Measurements from ENCODE around the gene SCN4B.

Gene SCN4B

DNA sequence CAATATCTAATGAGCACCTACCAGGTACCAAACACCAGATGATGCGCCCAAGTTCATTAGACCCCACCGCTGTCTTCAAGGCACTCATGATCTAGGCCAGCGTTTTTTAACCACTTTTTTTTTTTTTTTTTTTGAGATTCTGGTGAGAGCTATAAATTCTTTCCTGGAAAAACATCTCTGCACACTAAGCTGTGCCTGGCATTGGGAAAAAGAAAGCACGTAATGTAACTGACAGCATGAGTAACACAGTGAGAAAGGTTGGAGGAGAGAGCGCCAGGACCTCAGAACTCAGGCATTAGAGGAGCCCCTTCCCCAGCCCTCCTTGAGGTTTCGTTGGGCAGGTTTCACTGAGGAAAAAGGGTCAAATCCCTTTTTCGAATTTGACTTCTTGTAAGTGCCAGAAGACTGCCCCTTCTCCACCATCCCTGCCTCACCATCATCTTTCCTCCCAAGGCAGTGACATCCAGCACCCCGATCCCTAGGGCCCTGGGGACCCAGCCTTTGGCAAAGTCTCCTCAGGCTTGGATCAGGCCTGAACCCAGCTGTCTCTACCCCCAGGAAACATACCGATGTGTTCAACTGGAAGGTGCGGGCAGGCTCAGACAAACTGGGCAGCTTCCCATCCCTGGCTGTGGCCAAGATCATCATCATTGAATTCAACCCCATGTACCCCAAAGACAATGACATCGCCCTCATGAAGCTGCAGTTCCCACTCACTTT is 39.8 kb downstream of the SCN4B start:
- Mint-ChIP-seq H3K9me3 (no peaks in the 10 kb centered on the region), H3K27me3 (no peaks in the 10 kb centered on the region), H3K4me1 (ENCODE audit: low read depth) (peaks cover 10% of the 10 kb centered on the region), H3K27ac (no peak overlapping the region), H3K4me3 (no peak overlapping the region), H3K36me3 (ENCODE audit: low read depth) (no peaks in the 10 kb centered on the region)
- no peak for DNase-seq

DNA sequence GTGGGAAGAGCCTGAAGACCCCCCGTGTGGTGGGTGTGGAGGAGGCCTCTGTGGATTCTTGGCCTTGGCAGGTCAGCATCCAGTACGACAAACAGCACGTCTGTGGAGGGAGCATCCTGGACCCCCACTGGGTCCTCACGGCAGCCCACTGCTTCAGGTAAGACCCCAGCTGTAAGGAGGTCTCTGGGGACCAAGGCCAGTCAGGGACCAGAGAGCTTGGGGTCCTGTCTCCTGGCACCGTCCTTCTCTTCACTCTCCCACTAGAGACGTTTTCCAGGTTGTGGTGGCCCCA is 40.9 kb downstream of the SCN4B start:
- Mint-ChIP-seq H3K4me1 (ENCODE audit: low read depth) (peaks cover 4% of the 10 kb centered on the region), H3K27ac (no peak overlapping the region), H3K9me3 (no peaks in the 10 kb centered on the region), H3K4me3 (no peak overlapping the region), H3K36me3 (ENCODE audit: low read depth) (no peaks in the 10 kb centered on the region), H3K27me3 (no peaks in the 10 kb centered on the region)
- DNase-seq, result no peak

DNA sequence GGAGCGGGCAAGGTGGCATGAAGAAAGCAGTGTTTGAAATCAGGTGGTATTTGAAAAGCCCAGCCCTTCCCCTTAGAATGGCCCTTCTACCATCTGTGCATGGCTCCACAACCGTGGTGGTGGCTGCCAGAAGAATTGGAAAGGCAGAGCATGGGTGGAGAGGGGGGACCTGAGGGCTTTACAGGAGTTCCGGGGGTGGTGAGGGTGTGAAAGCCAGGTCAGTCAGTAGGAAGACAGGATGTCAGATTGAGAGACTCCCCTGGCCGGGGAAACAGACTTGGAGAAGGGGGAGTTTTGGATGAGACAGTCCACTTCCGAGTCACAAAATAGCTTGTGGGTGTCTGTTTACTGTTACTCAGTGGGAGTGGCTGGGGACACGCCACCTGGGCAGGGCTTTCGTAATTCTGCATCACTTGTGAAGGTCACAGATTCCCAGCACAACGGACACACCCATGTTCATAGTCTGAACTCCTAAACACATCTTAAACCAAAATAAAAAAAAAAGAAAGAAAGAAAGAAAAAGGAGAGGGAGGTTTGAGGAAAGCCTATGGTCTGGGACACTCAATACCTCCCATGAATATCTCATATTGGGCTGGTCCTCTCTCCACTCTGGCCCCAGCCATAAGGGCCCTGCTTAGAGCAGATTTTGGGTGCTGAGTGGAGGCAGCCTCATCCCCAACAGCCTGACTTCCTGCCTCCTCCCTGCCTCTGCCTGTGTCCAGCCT is 41.4 kb downstream of the SCN4B start:
- DNase-seq, result no peak
- no peak overlapping the region for H3K27ac Mint-ChIP-seq
- H3K36me3 Mint-ChIP-seq (ENCODE audit: low read depth), result no peaks in the 10 kb centered on the region
- no peak overlapping the region for H3K4me3 Mint-ChIP-seq
- H3K9me3 Mint-ChIP-seq, result no peaks in the 10 kb centered on the region
- H3K4me1 Mint-ChIP-seq (ENCODE audit: low read depth), result peaks cover 4% of the 10 kb centered on the region
- H3K27me3 Mint-ChIP-seq, result no peaks in the 10 kb centered on the region

- Mint-ChIP-seq H3K4me3 (no peak overlapping the region), H3K9me3 (no peaks in the 10 kb centered on the region), H3K27me3 (no peaks in the 10 kb centered on the region), H3K4me1 (ENCODE audit: low read depth) (peaks cover under 1% of the 10 kb centered on the region), H3K36me3 (ENCODE audit: low read depth) (no peaks in the 10 kb centered on the region), H3K27ac (no peak overlapping the region)
- no peak for DNase-seq
These were observed 43.4 kb downstream of the SCN4B start for GRCh38 chr11:118109231-118109630.

DNA sequence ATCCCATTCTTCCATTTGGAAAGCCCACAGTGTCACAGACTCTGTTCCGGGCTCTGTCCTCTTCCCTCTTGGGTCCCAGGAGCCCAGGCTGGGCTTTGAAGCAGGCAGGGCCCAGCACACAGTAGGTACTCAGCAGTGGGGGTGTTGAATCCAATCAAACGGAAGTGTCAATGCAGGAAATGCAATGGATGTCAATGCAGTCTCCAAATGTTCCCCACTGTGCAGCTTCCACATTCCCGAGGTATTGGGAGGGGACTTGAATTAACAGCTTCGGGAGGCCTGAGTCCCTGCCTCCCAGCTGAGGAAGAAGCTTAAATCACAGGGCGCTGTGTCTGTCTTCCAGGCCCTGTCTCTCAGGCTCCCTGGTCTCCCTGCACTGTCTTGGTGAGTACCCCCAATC is 44.1 kb downstream of the SCN4B start:
- no peak for DNase-seq
- Mint-ChIP-seq H3K27ac (no peak overlapping the region), H3K27me3 (no peaks in the 10 kb centered on the region), H3K9me3 (no peaks in the 10 kb centered on the region), H3K36me3 (ENCODE audit: low read depth) (no peaks in the 10 kb centered on the region), H3K4me1 (ENCODE audit: low read depth) (no peaks in the 10 kb centered on the region), H3K4me3 (no peak overlapping the region)

- H3K4me3 Mint-ChIP-seq, result no peak overlapping the region
- no peaks in the 10 kb centered on the region for H3K27me3 Mint-ChIP-seq
- H3K9me3 Mint-ChIP-seq, result no peaks in the 10 kb centered on the region
- H3K36me3 Mint-ChIP-seq (ENCODE audit: low read depth), result no peaks in the 10 kb centered on the region
- no peak overlapping the region for H3K27ac Mint-ChIP-seq
- no peaks in the 10 kb centered on the region for H3K4me1 Mint-ChIP-seq (ENCODE audit: low read depth)
- DNase-seq, result no peak
These were observed 45.8 kb downstream of the SCN4B start for GRCh38 chr11:118106789-118107335.

DNA sequence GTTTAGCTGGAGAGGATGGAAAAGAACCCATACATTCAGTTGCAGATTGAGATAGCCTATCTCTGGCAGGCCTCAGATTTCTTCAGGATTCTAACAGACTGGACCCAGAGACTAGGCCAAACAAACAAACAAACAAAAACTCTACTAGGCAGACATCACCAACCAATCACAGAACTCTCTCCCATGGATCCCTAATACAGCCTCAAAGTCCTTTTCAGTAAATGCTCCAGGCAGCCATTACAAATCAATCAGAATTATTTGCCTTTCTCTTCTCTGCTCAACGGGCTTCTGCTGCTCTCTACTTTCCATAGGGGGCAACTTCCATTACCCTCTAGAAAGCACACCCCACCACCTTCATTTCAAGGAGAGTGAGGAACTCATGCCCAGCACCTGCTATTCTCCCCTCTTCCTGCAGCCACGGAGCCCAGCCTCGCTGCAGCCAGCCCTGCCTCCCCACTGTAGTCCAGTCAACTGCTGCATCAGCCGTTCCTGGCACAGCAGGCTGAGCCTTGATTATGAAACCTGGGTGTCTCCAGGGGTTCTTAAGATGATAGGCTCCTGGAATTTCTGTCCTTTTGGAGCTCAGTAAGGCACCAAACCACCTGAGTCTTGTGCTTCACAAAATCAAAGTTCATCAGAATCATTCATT is 46.8 kb downstream of the SCN4B start:
- H3K4me3 Mint-ChIP-seq, result no peak overlapping the region
- no peaks in the 10 kb centered on the region for H3K9me3 Mint-ChIP-seq

DNA sequence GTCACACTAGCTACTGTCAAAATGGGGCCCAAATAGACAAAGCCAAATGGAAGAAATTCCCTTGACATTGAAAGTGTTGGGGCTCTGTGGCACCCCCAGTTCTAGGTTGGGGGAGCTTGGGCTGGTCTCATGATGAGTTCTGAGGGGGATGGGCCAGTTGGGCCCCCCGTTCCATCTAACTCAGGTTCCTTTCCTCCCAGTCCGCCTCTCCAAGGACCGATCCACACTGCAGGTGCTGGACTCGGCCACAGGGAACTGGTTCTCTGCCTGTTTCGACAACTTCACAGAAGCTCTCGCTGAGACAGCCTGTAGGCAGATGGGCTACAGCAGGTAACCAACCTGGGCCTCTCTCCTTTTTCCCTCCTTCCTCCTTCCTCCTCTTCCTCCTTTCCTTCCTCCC is 48.1 kb downstream of the SCN4B start:
- DNase-seq, result no peak
- Mint-ChIP-seq H3K4me3 (no peak overlapping the region), H3K36me3 (ENCODE audit: low read depth) (no peaks in the 10 kb centered on the region), H3K27me3 (no peaks in the 10 kb centered on the region), H3K27ac (no peak overlapping the region), H3K4me1 (ENCODE audit: low read depth) (no peaks in the 10 kb centered on the region), H3K9me3 (no peaks in the 10 kb centered on the region)

More for the DNA sequence above, 46.8 kb downstream of the SCN4B start:
- Mint-ChIP-seq H3K4me1 (ENCODE audit: low read depth) (no peaks in the 10 kb centered on the region), H3K27me3 (no peaks in the 10 kb centered on the region), H3K27ac (no peak overlapping the region), H3K36me3 (ENCODE audit: low read depth) (no peaks in the 10 kb centered on the region)
- no peak for DNase-seq

- Mint-ChIP-seq H3K27me3 (no peaks in the 10 kb centered on the region), H3K27ac (no peak overlapping the region), H3K4me1 (ENCODE audit: low read depth) (no peaks in the 10 kb centered on the region), H3K9me3 (no peaks in the 10 kb centered on the region), H3K36me3 (ENCODE audit: low read depth) (no peaks in the 10 kb centered on the region), H3K4me3 (no peak overlapping the region)
- DNase-seq, result no peak
These were observed 49.8 kb downstream of the SCN4B start for GRCh38 chr11:118102721-118103261.

GRCh38 chr11:118100691-118101232 is 51.9 kb downstream of the SCN4B start:
- Mint-ChIP-seq H3K27me3 (no peaks in the 10 kb centered on the region), H3K4me1 (ENCODE audit: low read depth) (no peaks in the 10 kb centered on the region), H3K4me3 (no peak overlapping the region), H3K27ac (no peak overlapping the region), H3K36me3 (ENCODE audit: low read depth) (no peaks in the 10 kb centered on the region), H3K9me3 (no peaks in the 10 kb centered on the region)
- no peak for DNase-seq

GRCh38 chr11:118099838-118100556 is 52.6 kb downstream of the SCN4B start:
- Mint-ChIP-seq H3K4me3 (no peak overlapping the region), H3K4me1 (ENCODE audit: low read depth) (no peaks in the 10 kb centered on the region), H3K9me3 (no peaks in the 10 kb centered on the region), H3K27me3 (no peaks in the 10 kb centered on the region), H3K36me3 (ENCODE audit: low read depth) (no peaks in the 10 kb centered on the region), H3K27ac (no peak overlapping the region)
- DNase-seq, result no peak

- Mint-ChIP-seq H3K36me3 (ENCODE audit: low read depth) (no peaks in the 10 kb centered on the region), H3K4me3 (no peak overlapping the region), H3K9me3 (no peaks in the 10 kb centered on the region), H3K27ac (no peak overlapping the region), H3K4me1 (ENCODE audit: low read depth) (no peaks in the 10 kb centered on the region), H3K27me3 (no peaks in the 10 kb centered on the region)
- no peak for DNase-seq
These were observed 53.4 kb downstream of the SCN4B start for GRCh38 chr11:118098996-118099837.

GRCh38 chr11:118095967-118096367 is 56.7 kb downstream of the SCN4B start:
- no peaks in the 10 kb centered on the region for H3K36me3 Mint-ChIP-seq (ENCODE audit: low read depth)
- H3K4me1 Mint-ChIP-seq (ENCODE audit: low read depth), result no peaks in the 10 kb centered on the region
- H3K27me3 Mint-ChIP-seq, result peaks cover 3% of the 10 kb centered on the region
- no peak for DNase-seq
- H3K9me3 Mint-ChIP-seq, result no peaks in the 10 kb centered on the region
- no peak overlapping the region for H3K4me3 Mint-ChIP-seq
- H3K27ac Mint-ChIP-seq, result no peak overlapping the region
